Measurements from ENCODE around the gene ARMH1.

GRCh38 chr1:44717156-44717555, 42.6 kb downstream of the ARMH1 start:
- no peak for TF ChIP-seq CTCF (IDR thresholded peaks at IDR 0.05)
- TF ChIP-seq POLR2A (IDR thresholded peaks at IDR 0.05) = no peak

All from testis (tissue), 2 donors.